ENCODE results near the gene ORM1.

Gene ORM1

DNA sequence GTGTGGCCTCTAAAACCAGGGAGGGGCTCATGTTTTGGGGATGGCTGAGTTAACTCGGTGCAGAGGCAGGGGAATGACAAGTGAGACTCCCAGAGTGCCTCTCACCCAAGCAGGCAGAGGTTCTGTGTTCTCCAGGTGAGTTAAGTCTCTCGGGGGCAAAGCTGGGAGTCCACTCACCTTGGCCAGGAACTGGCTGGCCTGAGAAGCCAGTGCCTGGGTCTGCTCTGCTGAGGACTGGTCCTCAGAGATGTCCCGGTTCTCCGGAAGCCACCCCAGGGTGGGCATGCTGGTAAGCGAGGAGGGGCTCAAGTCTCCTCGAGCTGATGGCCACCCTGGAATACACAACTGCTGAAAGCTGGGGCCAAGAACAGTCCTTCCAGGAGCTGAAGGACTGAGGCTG, 44.5 kb downstream of the ORM1 start:
- in situ Hi-C loops (cut with MboI; ENCODE audit: low sequenced_read_pairs), result no loop called here
- Histone ChIP-seq H3K4me3 (no peak overlapping the region), H3K4me1 (peaks cover 20% of the 10 kb centered on the region)

DNA sequence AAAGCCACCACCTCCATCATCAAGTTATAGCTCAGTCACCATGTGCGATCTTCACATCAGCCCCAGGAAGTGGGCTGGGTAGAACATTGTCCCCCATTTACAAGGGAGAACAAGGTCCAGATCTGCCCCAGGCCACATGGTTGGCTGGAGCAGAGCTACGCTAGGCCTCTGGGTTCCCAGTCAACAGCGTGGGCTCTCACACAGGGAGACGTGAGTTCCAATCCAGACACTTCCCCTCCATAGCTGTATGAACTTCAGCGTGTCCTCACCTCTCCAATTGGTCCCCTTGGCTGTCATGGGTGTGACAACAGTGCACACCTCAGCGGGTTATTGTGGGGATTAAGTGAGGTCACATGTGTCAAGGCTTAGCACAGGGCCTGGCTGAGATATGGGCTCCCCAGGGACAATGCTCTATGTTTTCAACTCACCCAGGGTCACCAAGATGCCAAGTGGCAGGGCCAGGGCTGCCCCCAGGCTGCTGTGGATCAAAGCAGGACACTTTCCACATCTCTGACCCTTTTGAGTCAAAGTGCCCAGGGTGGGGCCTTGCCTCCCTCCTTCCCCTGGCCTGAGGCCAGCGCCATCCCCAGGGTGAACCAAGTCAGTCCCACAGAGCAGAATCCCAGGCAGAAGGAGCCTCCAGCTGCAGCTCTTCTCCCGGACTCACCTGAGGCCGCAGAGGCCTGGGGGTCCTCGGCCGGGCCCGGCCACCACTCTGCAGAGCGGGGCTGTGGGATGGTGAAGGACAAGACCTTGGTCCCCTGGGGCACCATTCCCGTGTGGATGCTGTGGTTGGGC, 45.1 kb downstream of the ORM1 start:
- no peak overlapping the region for H3K4me3 ChIP-seq
- no peak for DNase-seq (ENCODE audit: low spot score in 2 of 2)
- H3K36me3 ChIP-seq (replicated peaks), result peaks cover 5% of the 10 kb centered on the region
- no peaks in the 10 kb centered on the region for H3K9me3 ChIP-seq
- peaks cover 20% of the 10 kb centered on the region for H3K4me1 ChIP-seq
- in situ Hi-C loops (cut with MboI; ENCODE audit: low sequenced_read_pairs), result no loop called here
- no peaks in the 10 kb centered on the region for H3K27me3 ChIP-seq (ENCODE audit: low read depth)

More for the DNA sequence above, 44.5 kb downstream of the ORM1 start:
- Histone ChIP-seq H3K9me3 (no peaks in the 10 kb centered on the region), H3K27me3 (ENCODE audit: low read depth) (no peaks in the 10 kb centered on the region), H3K36me3 (replicated peaks) (peaks cover 5% of the 10 kb centered on the region)
- DNase-seq (ENCODE audit: low spot score in 2 of 2), result no peak

DNA sequence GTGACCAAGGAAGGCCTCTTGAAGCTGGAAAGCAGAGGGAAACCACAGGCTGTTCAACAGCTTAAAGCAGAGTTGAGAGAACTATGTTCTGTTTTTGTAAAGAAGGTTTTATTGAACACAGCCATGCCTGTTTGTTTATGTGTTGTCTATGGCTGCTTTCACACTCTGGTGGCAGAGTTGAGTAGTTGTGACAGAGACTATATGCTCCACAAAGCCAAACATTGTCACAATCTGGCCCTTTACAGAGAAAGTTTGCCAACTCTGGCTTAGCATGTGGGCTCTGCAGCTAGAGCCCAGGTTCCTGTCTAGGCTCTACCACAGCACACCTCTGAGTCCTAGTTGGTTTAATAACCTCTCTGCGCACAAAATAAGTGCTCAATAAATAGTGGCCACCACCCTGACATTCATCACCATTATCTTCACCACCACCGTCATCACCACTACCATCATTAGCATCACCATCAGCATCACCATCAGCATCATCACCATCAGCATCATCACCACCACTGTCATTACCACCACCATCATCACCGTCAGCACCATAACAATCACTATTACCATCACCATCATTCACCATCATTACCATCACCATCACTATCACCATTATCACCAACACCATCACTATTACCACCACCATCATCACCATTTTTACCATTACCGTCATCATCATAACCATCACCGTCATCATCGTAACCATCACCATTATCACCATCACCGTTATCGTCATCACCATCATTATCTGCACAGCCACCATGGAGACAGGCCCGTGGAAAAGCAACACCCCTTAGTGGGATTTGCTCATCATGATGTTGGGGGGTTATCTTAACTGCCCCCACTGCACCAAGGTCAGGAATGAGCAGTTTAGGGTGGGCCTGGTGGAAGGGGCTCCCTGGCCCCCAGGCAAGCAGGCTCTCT, 46.6 kb downstream of the ORM1 start:
- H3K4me3 ChIP-seq, result no peak overlapping the region
- peaks cover 20% of the 10 kb centered on the region for H3K4me1 ChIP-seq
- no peaks in the 10 kb centered on the region for H3K27me3 ChIP-seq (ENCODE audit: low read depth)
- peaks cover 5% of the 10 kb centered on the region; the same call in 1 of the 2 replicates for H3K36me3 ChIP-seq (replicated peaks)
- no peaks in the 10 kb centered on the region for H3K9me3 ChIP-seq
- no peak for DNase-seq (ENCODE audit: low spot score in 2 of 2)
- in situ Hi-C loops (cut with MboI; ENCODE audit: low sequenced_read_pairs), result no loop called here

DNA sequence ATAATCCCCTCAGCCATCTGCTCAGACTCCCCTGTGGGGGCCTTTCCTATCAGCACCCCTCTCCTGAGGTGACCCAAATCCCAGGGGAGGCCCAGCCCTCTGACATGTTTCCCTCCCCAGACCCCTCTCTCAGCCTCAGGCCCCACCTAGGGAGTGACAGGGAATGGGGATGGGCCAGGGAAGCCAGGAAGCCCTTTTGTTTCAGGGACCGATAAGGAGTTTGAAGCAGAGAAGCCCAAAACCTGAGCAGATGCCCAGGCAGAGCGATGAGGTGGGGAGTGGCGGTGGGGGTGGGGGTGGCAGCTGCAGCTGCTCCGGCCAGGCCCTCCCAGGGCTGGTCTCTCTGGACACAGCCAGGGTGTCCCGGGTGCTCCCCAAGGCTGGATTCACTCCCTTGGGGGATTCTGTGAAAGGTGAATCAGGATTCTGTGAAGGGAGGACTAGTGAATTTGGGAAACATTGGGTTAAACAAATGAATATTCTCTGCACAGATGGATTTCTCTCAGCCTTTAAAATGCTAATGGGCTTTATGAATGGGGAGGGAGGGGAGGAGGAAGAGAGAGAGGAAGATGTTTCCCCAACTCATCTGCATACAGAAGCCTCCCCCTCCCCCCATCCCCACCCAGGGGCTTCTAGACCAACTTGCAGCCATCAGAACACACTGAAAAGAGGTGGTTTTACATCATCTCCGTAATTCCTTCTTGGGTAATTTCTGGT, 47.5 kb downstream of the ORM1 start:
- Histone ChIP-seq H3K27me3 (ENCODE audit: low read depth) (no peaks in the 10 kb centered on the region), H3K4me3 (no peak overlapping the region), H3K36me3 (replicated peaks) (peaks cover 5% of the 10 kb centered on the region; the same call in 1 of the 2 replicates), H3K9me3 (no peaks in the 10 kb centered on the region), H3K4me1 (peaks cover 20% of the 10 kb centered on the region)
- in situ Hi-C loops (cut with MboI; ENCODE audit: low sequenced_read_pairs), result no loop called here
- DNase-seq (ENCODE audit: low spot score in 2 of 2), result peak; percentile 81 to 86

DNA sequence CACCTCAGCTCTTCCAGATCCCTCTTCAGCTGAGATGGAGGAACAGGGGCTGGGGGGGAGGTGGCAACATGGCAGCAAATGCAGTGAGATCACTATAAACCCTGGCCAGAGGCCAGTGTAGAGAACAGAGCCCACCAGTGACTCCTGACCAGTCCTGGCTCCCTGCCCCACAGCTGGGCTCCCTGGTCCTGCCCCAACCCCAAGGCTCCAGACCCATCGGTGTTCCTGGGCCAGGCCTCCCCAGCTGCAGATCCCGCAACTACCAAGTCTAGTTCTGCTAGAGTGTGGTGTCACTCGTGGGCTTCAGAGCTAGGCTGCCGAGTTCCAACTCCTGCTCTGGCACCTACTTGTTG, 48.0 kb downstream of the ORM1 start:
- H3K36me3 ChIP-seq (replicated peaks), result peaks cover 5% of the 10 kb centered on the region; the same call in 1 of the 2 replicates
- DNase-seq (ENCODE audit: low spot score in 2 of 2), result no peak
- H3K4me3 ChIP-seq, result no peak overlapping the region
- peaks cover 20% of the 10 kb centered on the region for H3K4me1 ChIP-seq
- in situ Hi-C loops (cut with MboI; ENCODE audit: low sequenced_read_pairs), result no loop called here
- no peaks in the 10 kb centered on the region for H3K9me3 ChIP-seq
- no peaks in the 10 kb centered on the region for H3K27me3 ChIP-seq (ENCODE audit: low read depth)

DNA sequence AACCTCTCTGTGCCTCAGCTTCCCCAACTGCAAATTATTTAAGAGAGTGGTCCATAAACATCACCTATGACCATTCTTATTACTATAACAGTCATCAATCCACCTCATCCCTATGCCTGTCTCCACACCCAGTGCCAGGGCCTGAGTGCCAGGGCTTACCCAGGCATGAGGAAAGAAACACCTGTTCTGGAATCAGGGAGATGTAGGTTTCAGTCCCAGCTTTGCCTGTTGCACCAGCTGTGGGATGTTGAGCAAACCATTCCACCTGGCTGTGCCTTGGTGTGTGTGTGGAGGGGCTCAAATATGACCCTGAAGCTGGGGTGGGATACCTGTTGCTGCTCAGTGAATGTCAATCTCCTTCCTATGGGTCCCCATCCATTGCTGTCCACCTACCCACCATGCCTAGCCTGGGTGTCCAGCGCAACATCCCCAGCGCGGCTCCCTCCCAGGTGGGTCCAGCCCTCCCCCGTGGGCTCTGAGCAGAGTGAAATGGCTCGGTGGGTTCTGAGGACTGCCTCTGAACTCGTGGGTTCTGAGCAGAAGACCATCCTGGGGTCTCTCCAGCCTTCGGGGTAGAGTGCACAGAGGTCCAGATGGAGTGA, 48.5 kb downstream of the ORM1 start:
- peaks cover 20% of the 10 kb centered on the region for H3K4me1 ChIP-seq
- no peak overlapping the region for H3K4me3 ChIP-seq

DNA sequence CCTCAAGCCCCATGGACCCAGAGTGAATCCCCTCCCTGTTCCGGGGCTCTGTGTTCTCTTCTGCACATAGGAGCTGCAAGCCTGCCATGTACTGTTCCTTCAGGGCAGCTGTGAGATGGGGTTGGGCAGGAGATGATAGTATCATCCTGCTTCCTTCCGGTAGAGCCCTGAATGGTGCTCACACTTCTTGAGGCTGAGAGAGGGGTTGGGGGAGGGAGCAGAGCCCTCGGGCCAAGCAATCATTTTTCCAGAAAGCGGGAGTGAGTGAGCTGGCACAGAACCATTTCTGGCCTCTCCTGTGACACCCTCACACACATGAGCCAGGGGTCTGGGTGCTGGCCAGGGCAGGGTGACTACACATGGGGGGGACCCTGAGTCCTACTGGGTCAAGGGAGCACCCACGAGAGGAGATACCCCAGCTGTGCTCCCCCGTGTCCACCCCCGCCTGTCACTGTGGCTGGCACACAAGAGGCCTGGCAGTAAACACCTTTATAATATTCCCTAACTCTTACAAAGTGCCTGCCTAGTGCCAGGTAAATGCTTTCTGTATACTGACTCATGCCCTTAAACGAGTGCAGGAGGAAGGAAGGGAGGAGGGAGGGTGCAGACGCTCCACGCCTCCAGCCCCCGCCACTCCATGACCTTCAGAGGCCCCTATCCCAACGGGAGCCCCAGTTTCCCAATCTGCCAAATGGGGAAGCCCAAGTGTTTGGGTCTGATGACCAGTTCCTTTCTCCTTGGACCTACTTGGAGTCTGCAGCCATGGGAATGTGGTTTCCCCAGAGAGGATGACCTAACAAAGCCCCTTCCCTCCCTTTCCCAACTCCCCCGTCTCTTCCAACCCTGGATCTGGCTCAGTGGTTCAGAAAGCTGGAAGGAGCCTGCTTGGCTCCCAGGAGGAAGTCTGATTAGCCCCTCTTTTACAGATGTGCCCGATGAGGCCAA, 49.3 kb downstream of the ORM1 start:
- no peaks in the 10 kb centered on the region for H3K9me3 ChIP-seq
- H3K4me1 ChIP-seq, result peaks cover 20% of the 10 kb centered on the region
- no peaks in the 10 kb centered on the region for H3K27me3 ChIP-seq (ENCODE audit: low read depth)
- in situ Hi-C loops (cut with MboI; ENCODE audit: low sequenced_read_pairs), result no loop called here
- no peak for DNase-seq (ENCODE audit: low spot score in 2 of 2)
- H3K4me3 ChIP-seq, result no peak overlapping the region
- peaks cover 5% of the 10 kb centered on the region; the same call in 1 of the 2 replicates for H3K36me3 ChIP-seq (replicated peaks)

More for the DNA sequence above, 48.5 kb downstream of the ORM1 start:
- Histone ChIP-seq H3K9me3 (no peaks in the 10 kb centered on the region), H3K36me3 (replicated peaks) (peaks cover 5% of the 10 kb centered on the region; the same call in 1 of the 2 replicates), H3K27me3 (ENCODE audit: low read depth) (no peaks in the 10 kb centered on the region)
- in situ Hi-C loops (cut with MboI; ENCODE audit: low sequenced_read_pairs), result no loop called here
- no peak for DNase-seq (ENCODE audit: low spot score in 2 of 2)

DNA sequence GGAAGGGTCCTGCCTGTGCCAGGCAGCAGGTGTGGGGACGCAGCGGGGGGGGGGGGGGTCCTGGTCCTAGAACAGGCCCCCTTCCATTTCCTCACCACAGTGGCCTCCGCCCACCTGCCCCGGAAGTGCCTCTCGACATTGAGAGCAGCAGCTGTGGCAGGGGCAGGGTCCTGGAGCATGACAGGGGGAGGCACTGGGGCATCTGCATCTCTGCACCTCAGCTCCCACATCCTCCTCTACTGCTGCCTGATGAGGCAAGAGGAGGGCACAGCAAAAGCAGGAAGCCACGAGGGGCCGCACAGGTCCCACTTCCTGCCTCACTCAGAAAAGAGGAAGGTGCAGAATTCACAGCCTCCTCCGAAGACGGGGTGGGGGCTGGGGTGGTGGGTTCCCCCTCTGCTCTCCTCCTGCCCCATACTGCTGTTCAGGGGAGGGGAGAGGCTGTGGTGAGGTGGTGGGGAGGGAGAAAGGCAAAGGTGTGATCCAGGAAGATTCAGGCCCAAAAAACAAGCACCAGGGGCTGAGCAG, 50.1 kb downstream of the ORM1 start:
- Histone ChIP-seq H3K4me1 (peaks cover 20% of the 10 kb centered on the region), H3K9me3 (no peaks in the 10 kb centered on the region), H3K27me3 (ENCODE audit: low read depth) (no peaks in the 10 kb centered on the region), H3K36me3 (replicated peaks) (peaks cover 4% of the 10 kb centered on the region; the same call in 1 of the 2 replicates), H3K4me3 (no peak overlapping the region)
- in situ Hi-C loops (cut with MboI; ENCODE audit: low sequenced_read_pairs), result no loop called here
- no peak for DNase-seq (ENCODE audit: low spot score in 2 of 2)

DNA sequence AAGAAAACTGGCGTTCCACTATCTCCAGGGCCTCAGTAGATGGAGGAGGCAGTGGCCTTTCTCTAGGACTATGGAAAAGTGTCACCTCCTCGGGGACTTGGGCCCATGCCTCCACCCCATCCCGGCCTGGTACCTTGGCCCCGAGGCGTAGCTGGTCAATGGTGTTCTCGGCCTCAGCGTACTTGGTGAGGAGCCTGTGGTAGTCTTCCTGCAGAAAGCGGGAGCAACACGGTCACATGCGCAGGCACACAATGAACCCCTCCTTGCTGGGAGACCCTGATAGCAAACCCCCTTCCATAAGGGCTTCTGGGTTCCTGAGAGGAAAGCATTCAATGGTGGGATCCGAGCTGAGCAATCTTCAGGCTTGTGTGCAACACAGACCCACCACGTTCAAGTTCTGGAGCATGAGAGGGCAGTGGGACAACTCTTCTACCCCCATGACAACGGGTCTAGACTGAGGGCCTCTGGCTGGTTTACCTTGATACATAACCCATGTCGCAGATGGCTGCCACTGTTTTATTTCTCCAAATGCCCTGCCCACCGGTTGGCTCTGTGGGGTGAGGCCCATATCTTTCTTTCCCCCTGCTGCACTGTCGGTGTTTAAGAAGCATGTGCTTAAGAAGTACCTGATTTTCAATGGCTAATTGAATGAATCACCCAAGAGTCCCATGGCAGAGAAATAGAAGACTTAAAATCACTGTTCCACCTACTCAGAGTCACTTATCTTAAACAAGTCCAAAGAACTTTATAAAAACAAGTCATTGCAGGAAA, 51.2 kb downstream of the ORM1 start:
- no peaks in the 10 kb centered on the region for H3K36me3 ChIP-seq (replicated peaks)
- in situ Hi-C loops (cut with MboI; ENCODE audit: low sequenced_read_pairs), result no loop called here
- DNase-seq (ENCODE audit: low spot score in 2 of 2), result no peak

DNA sequence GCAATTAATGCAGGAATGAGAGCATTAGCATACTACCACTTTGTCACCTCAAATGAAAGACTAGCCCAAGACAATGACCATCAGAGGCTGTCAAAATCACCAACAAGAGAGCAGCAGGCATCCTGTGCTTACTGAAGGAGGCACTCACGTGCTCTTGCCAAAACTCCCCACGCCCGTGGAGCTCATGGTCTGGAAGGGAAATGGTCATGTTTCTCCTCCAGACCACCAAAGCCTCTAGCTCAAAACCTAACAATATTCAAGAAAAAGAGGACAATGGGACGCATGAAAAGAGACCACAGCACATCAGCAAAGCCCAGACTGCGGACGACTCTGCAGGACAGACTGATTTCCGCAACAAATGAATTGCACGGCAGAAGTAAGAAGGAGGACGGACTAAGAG, 52.0 kb downstream of the ORM1 start:
- Histone ChIP-seq H3K4me1 (peaks cover 15% of the 10 kb centered on the region), H3K27me3 (ENCODE audit: low read depth) (no peaks in the 10 kb centered on the region), H3K9me3 (no peaks in the 10 kb centered on the region), H3K36me3 (replicated peaks) (no peaks in the 10 kb centered on the region), H3K4me3 (no peak overlapping the region)
- in situ Hi-C loops (cut with MboI; ENCODE audit: low sequenced_read_pairs), result no loop called here
- no peak for DNase-seq (ENCODE audit: low spot score in 2 of 2)

More for the DNA sequence above, 51.2 kb downstream of the ORM1 start:
- Histone ChIP-seq H3K9me3 (no peaks in the 10 kb centered on the region), H3K4me1 (peaks cover 20% of the 10 kb centered on the region), H3K4me3 (no peak overlapping the region), H3K27me3 (ENCODE audit: low read depth) (no peaks in the 10 kb centered on the region)

DNA sequence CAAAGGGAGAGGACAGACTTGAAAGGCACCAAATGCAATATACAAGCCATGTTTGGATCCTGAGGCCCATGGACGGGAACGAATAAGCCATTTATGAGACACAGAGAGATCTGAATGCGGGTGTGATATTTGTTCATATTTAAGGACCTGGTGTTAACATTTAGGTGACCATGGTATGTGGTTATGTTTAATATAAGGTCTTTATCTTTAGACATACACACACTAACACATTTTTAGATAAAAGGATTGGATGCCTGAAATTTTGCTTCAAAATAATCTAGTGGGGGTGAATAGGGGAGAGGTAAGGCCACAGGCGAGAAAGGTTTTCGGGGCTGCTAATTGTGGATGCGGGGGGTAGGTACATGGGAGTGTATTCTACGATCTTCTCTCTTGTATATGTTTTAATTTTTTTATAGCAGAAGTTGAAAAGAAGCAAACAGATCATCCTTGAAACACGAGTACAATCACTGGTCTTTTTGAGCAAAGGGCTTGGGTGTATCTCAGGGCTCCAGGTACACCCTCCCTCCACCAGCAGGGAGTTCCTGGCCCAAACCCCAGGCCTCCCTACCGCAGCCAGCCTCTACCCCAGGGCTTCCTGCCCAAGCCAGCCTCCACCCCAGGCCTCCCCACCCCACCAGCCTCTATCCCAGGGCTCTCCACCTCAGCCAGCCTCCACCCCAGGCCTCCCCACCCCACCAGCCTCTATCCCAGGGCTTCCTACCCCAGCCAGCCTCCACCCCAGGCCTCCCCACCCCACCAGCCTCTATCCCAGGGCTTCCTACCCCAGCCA, 52.7 kb downstream of the ORM1 start:
- no peaks in the 10 kb centered on the region for H3K36me3 ChIP-seq (replicated peaks)
- no peaks in the 10 kb centered on the region for H3K27me3 ChIP-seq (ENCODE audit: low read depth)
- H3K9me3 ChIP-seq, result no peaks in the 10 kb centered on the region
- no peak overlapping the region for H3K4me3 ChIP-seq
- H3K4me1 ChIP-seq, result peaks cover 8% of the 10 kb centered on the region
- in situ Hi-C loops (cut with MboI; ENCODE audit: low sequenced_read_pairs), result no loop called here
- DNase-seq (ENCODE audit: low spot score in 2 of 2), result no peak
